Loucy (cell line): ENCODE results near the gene GRK3.

Experiments used
- EZH2phosphoT487 ChIP-seq: fragments of 200-600 bp; IDR thresholded peaks from 2 replicates; pipeline ENCODE4 v1.6.1; 2018; ENCODE audit warnings: antibody characterized with exemption, mild to moderate bottlenecking, moderate library complexity, borderline replicate concordance
- TF ChIP-seq, protein P1 (sequence below): fragments of 200-600 bp; sonication (generic); conservative IDR thresholded peaks from 2 replicates; pipeline ENCODE4 v1.5.1; 2014; ENCODE audit warnings: mild to moderate bottlenecking, antibody characterized with exemption, low read length

DNA sequence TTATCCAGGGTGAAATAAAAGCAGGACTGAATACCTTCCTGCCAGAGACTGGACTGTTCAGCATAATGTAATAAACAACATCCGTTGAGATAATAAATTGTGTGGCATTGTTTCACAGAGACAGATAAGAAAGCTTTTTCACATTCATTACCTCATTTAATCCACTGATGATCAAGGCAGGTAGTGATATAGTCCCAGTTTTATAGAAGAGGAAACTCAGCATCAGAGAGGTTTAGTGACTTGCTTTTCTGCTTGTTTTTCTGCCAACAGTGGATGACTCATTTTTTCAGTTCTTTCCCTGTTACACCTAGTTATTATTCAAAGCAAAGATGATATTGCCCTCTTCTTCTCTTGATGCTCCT lies 181.5 kb downstream of the GRK3 start:
- TF ChIP-seq, protein P1, sequence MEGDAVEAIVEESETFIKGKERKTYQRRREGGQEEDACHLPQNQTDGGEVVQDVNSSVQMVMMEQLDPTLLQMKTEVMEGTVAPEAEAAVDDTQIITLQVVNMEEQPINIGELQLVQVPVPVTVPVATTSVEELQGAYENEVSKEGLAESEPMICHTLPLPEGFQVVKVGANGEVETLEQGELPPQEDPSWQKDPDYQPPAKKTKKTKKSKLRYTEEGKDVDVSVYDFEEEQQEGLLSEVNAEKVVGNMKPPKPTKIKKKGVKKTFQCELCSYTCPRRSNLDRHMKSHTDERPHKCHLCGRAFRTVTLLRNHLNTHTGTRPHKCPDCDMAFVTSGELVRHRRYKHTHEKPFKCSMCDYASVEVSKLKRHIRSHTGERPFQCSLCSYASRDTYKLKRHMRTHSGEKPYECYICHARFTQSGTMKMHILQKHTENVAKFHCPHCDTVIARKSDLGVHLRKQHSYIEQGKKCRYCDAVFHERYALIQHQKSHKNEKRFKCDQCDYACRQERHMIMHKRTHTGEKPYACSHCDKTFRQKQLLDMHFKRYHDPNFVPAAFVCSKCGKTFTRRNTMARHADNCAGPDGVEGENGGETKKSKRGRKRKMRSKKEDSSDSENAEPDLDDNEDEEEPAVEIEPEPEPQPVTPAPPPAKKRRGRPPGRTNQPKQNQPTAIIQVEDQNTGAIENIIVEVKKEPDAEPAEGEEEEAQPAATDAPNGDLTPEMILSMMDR: no peak
- no peak for TF ChIP-seq EZH2phosphoT487
